ENCODE data around the gene NADK.

The NADK gene

GRCh38 chr1:1779320-1779675 is 1.0 kb upstream of the NADK start:
- Mint-ChIP-seq H3K9me3 (ENCODE audit: low read depth) (no peaks in the 10 kb centered on the region), H3K4me1 (ENCODE audit: low read depth) (peaks cover 60% of the 10 kb centered on the region), H3K27ac (peak overlapping the region; percentile 93), H3K4me3 (peak overlapping the region; percentile 87), H3K36me3 (no peaks in the 10 kb centered on the region), H3K27me3 (no peaks in the 10 kb centered on the region)

GRCh38 chr1:1778663-1779319 is 521 bp upstream of the NADK start:
- Mint-ChIP-seq H3K4me1 (ENCODE audit: low read depth) (peaks cover 60% of the 10 kb centered on the region), H3K4me3 (peak overlapping the region; percentile 87)

GRCh38 chr1:1777583-1777899 is 729 bp downstream of the NADK start:
- H3K27me3 Mint-ChIP-seq, result no peaks in the 10 kb centered on the region
- H3K4me1 Mint-ChIP-seq (ENCODE audit: low read depth), result peaks cover 52% of the 10 kb centered on the region

More at GRCh38 chr1:1778663-1779319, 521 bp upstream of the NADK start:
- Mint-ChIP-seq H3K36me3 (no peaks in the 10 kb centered on the region), H3K27me3 (no peaks in the 10 kb centered on the region), H3K27ac (peak overlapping the region; percentile 93), H3K9me3 (ENCODE audit: low read depth) (no peaks in the 10 kb centered on the region)

GRCh38 chr1:1776672-1777582 is 1.3 kb downstream of the NADK start:
- H3K27ac Mint-ChIP-seq, result peak overlapping the region; percentile 94

More at GRCh38 chr1:1777583-1777899, 729 bp downstream of the NADK start:
- Mint-ChIP-seq H3K9me3 (ENCODE audit: low read depth) (no peaks in the 10 kb centered on the region), H3K27ac (peak overlapping the region; percentile 94), H3K4me3 (peak overlapping the region; percentile 92), H3K36me3 (no peaks in the 10 kb centered on the region)

GRCh38 chr1:1775327-1776226 is 2.7 kb downstream of the NADK start:
- Mint-ChIP-seq H3K36me3 (peaks cover 3% of the 10 kb centered on the region), H3K27me3 (no peaks in the 10 kb centered on the region), H3K4me1 (ENCODE audit: low read depth) (peaks cover 41% of the 10 kb centered on the region), H3K4me3 (peak overlapping the region; percentile 70), H3K27ac (peak overlapping the region; percentile 47), H3K9me3 (ENCODE audit: low read depth) (no peaks in the 10 kb centered on the region)

More at GRCh38 chr1:1776672-1777582, 1.3 kb downstream of the NADK start:
- peaks cover 52% of the 10 kb centered on the region for H3K4me1 Mint-ChIP-seq (ENCODE audit: low read depth)
- peak overlapping the region; percentile 92 for H3K4me3 Mint-ChIP-seq
- no peaks in the 10 kb centered on the region for H3K36me3 Mint-ChIP-seq
- no peaks in the 10 kb centered on the region for H3K9me3 Mint-ChIP-seq (ENCODE audit: low read depth)
- no peaks in the 10 kb centered on the region for H3K27me3 Mint-ChIP-seq

GRCh38 chr1:1773874-1774273 is 4.4 kb downstream of the NADK start:
- H3K27ac Mint-ChIP-seq, result no peak overlapping the region
- H3K4me3 Mint-ChIP-seq, result no peak overlapping the region
- peaks cover 26% of the 10 kb centered on the region for H3K4me1 Mint-ChIP-seq (ENCODE audit: low read depth)
- H3K36me3 Mint-ChIP-seq, result peaks cover 6% of the 10 kb centered on the region
- no peaks in the 10 kb centered on the region for H3K9me3 Mint-ChIP-seq (ENCODE audit: low read depth)
- H3K27me3 Mint-ChIP-seq, result no peaks in the 10 kb centered on the region

GRCh38 chr1:1771096-1771495 is 7.2 kb downstream of the NADK start:
- H3K4me3 Mint-ChIP-seq, result no peak overlapping the region
- H3K9me3 Mint-ChIP-seq (ENCODE audit: low read depth), result no peaks in the 10 kb centered on the region
- peaks cover 6% of the 10 kb centered on the region for H3K36me3 Mint-ChIP-seq
- no peak overlapping the region for H3K27ac Mint-ChIP-seq
- H3K27me3 Mint-ChIP-seq, result no peaks in the 10 kb centered on the region
- H3K4me1 Mint-ChIP-seq (ENCODE audit: low read depth), result peaks cover 17% of the 10 kb centered on the region

GRCh38 chr1:1770102-1770501 is 8.2 kb downstream of the NADK start:
- Mint-ChIP-seq H3K27ac (no peak overlapping the region), H3K4me1 (ENCODE audit: low read depth) (peaks cover 8% of the 10 kb centered on the region), H3K36me3 (peaks cover 6% of the 10 kb centered on the region), H3K9me3 (ENCODE audit: low read depth) (no peaks in the 10 kb centered on the region), H3K27me3 (no peaks in the 10 kb centered on the region), H3K4me3 (no peak overlapping the region)

- H3K9me3 Mint-ChIP-seq (ENCODE audit: low read depth), result no peaks in the 10 kb centered on the region
- peaks cover 6% of the 10 kb centered on the region for H3K36me3 Mint-ChIP-seq
- H3K27ac Mint-ChIP-seq, result no peak overlapping the region
- H3K4me1 Mint-ChIP-seq (ENCODE audit: low read depth), result peaks cover 5% of the 10 kb centered on the region
- H3K27me3 Mint-ChIP-seq, result no peaks in the 10 kb centered on the region
- H3K4me3 Mint-ChIP-seq, result no peak overlapping the region
Observed at GRCh38 chr1:1768249-1768992, 9.8 kb downstream of the NADK start.

GRCh38 chr1:1764876-1765470 is 13.3 kb downstream of the NADK start:
- Mint-ChIP-seq H3K36me3 (peaks cover under 1% of the 10 kb centered on the region), H3K4me3 (no peak overlapping the region), H3K4me1 (ENCODE audit: low read depth) (peaks cover 3% of the 10 kb centered on the region)

GRCh38 chr1:1763657-1764621 is 14.3 kb downstream of the NADK start:
- Mint-ChIP-seq H3K4me3 (no peak overlapping the region), H3K9me3 (ENCODE audit: low read depth) (no peaks in the 10 kb centered on the region), H3K36me3 (no peaks in the 10 kb centered on the region), H3K27ac (no peak overlapping the region), H3K27me3 (no peaks in the 10 kb centered on the region), H3K4me1 (ENCODE audit: low read depth) (peaks cover 3% of the 10 kb centered on the region)

More at GRCh38 chr1:1764876-1765470, 13.3 kb downstream of the NADK start:
- Mint-ChIP-seq H3K9me3 (ENCODE audit: low read depth) (no peaks in the 10 kb centered on the region), H3K27ac (no peak overlapping the region), H3K27me3 (no peaks in the 10 kb centered on the region)

GRCh38 chr1:1761504-1762376 is 16.5 kb downstream of the NADK start:
- H3K27ac Mint-ChIP-seq, result no peak overlapping the region
- H3K9me3 Mint-ChIP-seq (ENCODE audit: low read depth), result no peaks in the 10 kb centered on the region
- H3K27me3 Mint-ChIP-seq, result no peaks in the 10 kb centered on the region
- H3K4me1 Mint-ChIP-seq (ENCODE audit: low read depth), result no peaks in the 10 kb centered on the region
- H3K4me3 Mint-ChIP-seq, result no peak overlapping the region
- no peaks in the 10 kb centered on the region for H3K36me3 Mint-ChIP-seq

All from activated naive CD8-positive, alpha-beta T cell (primary cell).